UCSD-AML1 (cell line): ENCODE results near the gene PSPH.

ENCODE experiments used
- DNase-seq: peaks from one replicate; lab custom pipeline; 2025; ENCODE audit not compliant: unreplicated experiment; lab: John Stamatoyannopoulos, UW

Gene PSPH

DNA sequence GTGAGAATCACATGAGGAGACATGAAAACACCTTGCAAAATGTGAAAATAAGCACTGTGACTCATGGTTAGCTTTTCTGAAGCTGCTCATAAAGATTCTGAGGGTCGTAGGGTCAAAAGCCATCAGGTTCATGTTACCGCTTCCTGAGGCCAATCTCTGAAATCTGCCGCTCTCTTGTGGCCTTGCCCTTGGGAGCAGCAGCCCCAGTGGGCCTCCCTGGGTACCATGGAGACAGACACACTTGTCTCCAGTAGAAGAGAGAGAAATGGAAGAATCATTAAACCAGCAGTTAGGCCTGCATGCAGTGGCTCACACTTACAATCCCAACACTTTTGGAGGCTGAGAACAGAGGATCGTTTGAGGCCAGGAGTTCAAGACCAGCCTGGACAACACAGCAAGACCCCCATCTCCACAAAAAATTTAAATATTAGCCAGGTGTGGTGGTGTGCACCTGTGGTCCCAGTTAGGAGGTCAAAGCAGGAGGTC is 44.0 kb downstream of the PSPH start:
- DNase-seq: no peak

DNA sequence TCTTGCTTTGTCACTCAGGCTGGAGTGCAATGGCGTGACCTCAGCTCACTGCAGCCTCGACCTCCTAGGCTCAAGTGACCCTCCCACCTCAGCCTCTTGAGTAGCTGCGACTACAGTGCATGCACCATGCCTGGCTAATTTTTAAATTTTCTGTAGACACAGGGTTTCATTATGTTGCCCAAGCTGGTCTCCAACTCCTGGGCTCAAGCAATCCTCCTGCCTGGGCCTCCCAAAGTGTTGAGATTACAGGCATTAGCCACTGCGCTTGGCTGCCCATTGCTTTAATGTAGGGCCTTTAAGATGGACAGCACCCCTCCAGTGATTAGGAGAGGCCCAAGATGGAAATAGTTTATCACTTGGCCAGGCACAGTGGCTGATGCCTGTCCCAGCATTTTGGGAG is 47.5 kb downstream of the PSPH start:
- DNase-seq: no peak

DNA sequence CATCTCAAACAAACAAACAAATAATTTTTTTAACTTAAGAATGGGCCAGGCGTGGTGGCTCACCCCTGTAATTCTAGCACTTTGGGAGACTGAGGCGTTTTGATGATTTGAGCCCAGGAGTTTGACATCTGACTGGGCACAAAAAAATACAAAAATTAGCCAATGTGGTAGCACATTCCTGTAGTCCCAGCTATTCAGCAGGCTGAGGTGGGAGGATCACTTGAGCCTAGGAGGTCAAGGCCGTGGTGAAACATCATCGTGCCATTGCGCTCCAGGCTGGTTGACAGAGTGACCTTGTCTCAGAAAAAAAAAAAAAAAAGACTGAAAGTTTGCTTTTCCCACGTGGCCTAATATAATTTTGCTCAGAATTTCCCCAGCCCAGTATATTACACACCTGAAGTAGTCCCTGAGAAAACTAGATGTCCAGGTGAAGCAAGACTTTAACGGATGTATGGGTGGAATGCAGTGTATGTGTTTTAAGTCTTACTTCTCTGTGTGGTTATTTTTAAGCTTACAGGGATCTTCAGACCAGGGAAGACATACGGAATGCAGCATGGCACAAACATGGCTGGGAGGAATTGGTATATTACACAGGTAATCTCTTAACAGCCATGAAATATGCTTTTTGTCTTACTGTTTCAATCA is 54.3 kb downstream of the PSPH start:
- no peak for DNase-seq

DNA sequence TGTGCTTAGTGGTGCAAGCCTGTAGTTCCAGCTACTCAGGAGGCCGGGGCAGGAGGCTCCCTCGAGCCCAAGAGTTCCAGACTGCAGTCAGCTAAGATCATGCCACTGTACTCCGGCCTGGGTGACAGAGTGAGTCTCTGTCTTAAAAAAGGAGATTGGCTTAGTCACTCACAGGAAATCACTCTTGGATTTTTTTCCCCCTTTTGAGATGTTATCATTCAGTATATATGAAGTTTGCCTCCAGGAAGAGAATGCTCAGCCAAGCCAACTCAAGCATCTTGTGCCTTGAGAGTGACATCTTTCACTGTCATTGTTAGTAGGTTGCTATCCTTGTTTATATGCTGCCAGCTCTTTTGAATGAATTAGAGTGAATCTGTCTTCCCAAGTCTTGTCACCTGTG is 58.9 kb downstream of the PSPH start:
- no peak for DNase-seq

DNA sequence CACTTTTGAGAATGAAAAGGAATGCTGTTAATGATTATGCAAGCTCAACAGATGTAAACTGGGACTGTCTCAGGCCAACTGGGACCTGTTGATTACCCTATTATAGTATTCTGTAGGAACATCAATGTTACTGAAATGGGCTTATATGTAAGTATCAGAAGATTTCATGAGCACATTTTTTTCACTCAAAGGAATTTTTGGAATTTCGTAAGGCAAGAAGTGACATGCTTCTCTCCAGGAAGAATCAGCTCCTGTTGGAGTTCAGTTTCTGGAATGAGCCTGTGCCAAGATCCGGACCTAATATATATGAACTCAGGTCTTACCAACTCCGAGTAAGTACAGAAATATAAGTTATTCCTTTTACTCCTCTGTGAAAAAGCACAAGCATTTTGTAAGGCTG is 67.7 kb downstream of the PSPH start:
- DNase-seq: no peak

DNA sequence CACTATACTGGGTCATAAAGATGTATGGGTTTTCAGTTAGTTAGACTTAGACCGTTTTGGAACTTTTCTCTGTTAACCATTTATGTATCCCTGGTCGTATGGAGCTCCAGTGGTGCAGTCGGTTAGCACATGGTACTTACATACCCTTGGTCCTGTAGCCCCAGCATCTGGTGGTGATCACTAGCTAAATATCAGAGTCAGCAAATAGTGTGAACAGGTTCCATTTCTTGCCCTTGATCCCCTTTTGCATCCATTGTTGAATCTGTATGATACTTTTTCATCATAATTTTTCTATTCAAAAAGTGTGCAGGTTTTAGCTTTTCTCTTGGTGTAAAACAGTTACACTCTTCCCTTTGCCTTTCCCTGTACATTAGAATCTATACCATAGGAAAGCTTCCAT is 71.0 kb downstream of the PSPH start:
- no peak for DNase-seq

DNA sequence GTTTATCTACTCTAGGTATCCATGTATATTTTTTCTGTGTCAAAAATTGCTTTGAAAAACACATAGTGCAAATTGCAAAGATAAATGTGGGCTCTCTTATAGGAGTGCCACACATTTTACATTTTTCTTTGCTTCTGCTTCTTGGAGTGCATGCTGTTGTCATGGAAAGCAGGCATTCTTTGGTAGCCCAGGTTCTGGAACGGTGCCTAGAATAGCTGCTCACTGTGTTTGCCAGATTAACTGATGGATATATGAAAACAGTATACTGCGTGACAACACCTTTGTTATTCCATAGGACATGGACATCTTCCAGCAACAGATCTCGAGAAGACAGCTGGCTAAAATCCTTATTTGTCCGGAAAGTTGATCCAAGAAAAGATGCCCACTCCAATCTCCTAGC is 73.4 kb downstream of the PSPH start:
- DNase-seq: no peak

DNA sequence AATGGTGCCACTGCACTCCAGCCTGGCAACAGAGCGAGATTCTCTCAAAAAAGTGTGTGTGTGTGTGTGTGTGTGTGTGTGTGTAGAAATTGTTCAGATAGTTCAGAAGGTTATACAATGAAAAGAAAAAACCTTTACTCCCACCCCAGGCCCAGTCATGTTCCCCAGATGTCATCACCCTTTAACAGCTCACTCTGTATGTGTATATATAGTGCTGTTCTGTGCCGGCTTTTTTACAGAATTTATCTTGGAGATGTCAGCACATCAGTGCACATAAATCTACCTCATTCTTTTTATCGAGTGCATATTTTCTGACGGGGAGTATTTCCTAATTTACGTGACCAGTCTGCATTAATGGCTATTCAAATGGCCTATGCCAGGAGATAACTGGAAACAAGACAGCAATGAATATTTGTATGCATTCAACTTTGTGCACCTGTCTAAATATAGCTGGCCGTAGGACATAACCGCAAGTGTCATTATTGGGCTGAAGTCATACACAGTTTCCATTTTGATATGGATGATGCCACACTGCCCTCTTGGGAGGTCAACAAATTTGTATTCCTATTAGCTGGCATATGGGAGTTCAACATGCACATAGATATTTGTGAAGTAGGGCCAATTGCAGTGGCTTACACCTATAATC is 75.1 kb downstream of the PSPH start:
- no peak for DNase-seq

DNA sequence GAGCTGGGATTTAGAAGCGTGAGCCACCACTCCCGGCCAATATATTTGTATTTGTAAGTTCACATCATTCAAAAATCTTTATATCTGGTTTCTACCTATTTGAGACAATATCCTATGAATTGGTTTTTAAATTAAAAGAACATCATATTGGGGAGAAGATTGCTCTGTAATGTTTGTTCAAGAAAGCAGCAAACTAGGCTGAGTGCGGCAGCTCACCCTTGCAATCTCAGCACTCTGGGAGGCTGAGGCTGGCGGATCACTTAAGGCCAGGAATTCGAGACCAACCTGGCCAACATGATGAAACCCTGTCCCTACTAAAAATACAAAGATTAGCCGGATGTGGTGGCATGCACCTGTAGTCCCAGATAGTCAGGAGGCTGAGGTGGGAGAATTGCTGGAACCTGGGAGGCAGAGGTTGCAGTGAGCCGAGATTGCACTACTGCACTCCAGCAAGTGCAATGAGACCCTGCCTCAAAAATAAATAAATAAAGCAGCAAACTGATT is 77.4 kb downstream of the PSPH start:
- DNase-seq: no peak

DNA sequence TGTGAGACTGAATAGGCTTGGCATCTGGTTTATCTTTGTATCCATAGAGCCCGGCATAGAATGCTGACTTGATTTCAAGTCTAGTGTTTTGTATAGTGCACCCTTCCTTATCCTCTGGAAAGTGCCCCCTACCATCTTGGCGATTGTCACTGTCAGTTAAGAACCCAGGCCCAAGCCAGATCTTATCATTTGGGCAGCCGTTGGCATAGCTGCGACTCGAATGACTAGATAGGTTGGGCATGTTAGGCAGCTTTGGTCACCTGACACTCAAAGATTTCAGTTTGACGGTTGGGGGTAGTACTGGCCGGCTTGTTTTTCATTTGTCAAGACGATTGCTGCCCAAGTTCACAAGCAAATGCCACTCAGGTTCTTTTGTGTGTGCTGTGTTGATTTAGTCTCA is 80.3 kb downstream of the PSPH start:
- no peak for DNase-seq

DNA sequence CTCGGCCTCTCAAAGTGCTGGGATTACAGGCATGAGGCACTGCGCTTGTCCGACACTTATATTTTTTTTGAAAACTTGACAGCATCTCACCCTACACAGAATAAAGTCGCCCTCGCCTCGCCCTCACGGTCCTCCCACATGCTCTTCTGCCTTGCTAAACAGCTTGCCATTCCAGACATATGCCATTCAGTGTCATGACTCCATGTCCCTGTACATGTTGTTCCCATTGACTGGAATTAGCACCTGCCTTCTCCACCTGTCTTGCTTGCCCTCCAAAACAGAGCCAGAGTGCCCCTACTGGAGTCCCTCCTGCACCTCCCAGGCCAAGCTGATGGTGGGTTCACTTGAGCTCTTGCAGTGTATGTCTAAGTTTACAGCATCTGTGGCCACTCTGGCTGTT is 80.7 kb downstream of the PSPH start:
- no peak for DNase-seq

DNA sequence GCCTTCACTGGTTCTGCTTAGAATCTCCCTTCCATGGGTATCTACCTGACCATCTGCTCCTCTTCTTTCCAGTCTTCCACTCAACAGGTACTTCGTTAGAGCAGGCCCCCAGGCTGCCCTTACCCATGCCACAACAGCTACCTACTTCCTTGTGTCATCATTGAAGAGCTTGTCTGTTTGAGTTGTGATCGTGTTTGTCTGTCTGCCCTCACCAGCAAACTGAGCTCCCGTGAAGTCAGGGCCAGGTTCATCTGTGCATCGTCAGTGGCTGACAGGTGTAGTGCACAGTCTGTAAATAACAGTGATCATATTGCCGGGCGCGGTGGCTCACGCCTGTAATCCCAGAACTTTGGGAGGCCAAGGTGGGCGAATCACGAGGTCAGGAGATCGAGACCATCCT is 81.9 kb downstream of the PSPH start:
- DNase-seq: no peak

DNA sequence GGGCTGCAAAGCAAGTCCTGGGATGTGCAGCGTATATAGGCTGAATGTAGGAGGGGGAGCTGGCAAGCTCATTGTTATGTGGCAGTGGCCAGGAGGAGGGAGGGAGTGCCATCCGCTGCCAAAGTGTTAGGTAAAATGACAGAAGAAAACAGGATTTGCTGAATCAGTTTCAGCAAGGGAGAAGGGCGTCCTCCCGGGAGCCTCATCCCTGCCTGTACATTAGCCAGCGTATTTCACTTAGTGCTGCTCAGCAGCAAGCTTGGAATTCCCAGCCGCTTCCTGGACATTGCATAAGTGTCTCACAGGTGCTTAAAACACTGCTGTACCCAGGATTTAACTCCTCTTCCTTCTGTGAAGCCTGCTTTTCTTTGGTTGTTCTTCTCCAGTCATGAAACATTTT is 84.4 kb downstream of the PSPH start:
- DNase-seq: no peak

DNA sequence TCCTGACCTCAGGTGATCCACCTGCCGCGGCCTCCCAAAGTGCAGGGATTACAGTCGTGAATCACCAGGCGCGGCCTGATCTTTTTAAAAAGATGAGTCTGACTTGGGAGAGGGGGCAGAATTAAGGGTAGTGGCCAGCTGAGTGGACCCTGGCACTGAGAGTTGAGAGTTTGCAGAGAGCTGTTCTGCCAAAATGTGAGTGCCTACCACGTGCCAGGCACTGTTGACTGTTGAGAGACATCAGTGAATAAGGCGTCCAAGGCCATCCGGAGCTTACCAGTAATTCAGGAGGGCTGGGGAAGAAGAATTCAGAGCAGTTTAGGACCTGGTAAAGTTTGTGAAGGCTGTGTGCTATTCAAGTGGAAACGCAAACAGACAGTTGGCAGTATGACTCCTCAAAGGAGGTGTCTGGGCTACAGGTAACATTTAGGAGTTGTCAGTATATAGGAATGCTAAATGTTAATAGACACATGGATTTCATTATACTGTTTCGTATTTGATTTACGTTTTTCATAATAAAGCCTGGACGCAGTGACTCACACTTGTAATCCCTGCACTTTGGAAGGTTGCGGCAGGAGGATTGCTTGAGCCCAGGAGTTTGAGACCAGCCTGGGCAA is 85.3 kb downstream of the PSPH start:
- no peak for DNase-seq

DNA sequence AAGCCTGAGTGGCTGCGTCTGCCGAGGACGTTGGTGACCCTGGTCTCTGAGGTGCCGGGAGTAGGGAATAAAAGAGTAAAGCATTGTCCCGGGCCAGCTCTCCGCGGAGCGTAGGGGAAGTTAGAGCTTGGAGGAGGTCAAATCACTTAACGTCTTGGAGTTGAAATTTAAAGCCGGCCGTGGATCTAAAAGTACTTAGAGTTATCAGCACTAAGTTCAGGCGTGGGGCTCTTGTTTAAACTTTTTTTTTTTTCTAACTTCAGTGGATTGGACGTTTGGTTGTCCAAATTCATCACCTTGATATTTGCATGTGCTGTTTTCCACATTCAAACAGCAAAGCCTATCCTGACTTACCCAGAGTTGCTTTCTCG is 86.2 kb downstream of the PSPH start:
- DNase-seq: no peak

DNA sequence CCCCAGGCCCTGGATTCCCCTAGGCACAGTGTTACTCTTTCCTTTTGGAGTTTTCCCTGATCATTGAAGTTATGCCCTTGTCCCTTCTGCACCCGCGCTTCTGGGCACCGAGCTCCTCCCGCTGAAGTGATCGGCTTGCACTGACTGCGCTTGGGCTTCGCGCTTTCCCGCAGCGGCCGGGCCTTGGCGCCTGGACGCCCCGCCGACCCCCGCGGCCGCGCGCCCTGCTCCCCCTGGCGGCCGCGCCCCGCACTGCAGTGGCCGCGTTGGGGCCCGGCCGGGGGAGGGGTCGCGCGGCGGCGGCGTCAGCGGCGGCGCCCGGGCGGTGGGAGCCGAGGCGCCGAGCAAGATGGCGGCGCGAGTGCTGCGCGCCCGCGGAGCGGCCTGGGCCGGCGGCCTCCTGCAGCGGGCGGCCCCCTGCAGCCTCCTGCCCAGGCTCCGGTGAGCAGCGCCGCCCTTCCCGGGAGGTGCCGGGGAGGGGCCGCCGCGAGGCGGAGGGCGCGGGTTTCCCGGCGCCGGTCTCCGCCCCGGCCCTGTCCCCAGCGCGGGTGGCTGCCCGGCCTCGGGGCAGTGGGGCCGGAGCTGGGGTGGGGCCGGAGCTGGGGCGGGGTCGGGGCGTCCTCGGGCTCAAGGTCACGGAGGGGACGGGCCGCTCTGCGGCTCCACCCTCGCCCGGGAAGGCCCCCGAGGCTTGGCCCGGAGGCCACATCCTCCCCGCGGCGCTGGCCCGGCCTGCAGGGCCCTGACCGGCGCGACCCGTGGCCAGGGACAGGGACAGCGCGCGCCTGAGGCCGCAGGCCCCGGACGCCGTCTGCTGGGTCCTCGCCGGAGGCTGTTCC is 86.8 kb downstream of the PSPH start, which contains the start of gene NIPSNAP2:
TSS of gene NIPSNAP2 (plus strand) at position 325 of the 839 bp plus-strand sequence. CDS start at position 350, 25 bp downstream.
- peak; percentile 64 for DNase-seq

DNA sequence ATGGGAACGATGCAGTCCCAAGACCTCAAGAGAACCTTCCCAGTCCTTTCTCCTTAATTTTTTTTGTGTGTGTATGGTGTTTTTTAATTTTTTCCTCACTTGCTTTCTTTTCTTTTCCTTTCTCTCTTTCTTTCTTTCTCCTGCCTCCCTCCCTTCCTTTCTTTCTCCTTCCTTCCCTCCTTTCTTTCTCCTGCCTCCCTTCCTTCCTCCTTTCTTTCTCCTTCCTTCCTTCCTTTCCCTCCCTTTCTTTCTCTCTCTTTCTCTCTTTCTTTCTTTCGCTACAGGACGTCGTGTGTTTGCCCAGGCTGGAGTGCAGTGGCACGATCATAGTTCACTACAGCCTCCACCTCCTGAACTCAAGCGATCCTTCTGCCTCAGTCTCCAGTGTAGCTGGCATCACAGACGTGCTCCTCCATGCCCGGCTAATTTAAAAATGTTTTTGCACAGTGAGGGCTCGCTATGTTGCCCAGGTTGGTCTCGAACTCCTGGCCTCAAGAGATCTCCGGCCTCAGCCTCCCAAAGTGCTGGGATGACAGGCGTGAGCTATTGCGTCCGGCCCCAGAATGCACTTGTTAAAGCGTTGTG is 87.6 kb downstream of the PSPH start:
- no peak for DNase-seq

DNA sequence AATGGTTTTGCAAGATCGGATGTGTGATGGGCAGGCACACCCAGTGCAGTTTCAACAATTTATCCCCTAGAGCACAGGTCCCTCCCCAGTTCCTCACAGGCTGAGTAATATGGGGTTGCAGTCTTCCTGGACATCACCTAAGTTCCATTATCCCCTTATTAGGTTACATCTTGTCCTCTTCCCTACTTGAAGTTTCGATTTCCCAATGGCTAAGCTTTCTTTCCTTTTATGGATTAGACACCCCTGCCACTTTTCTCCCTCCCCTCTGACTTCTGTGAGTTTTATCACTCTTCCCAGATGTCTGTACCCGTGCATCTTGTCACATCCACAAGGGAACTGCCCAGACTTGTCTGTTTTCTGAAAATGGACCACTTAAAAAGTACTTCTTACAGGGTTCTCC is 89.2 kb downstream of the PSPH start:
- DNase-seq: no peak
